Coronary artery (tissue), 2 donors: Measurements from ENCODE around the gene MYH11.

ENCODE experiments used
- DNase-seq: peaks from one replicate; pipeline ENCODE4 v3.0.0-alpha.2; 2017; ENCODE audit warnings: low spot score
- H3K27ac ChIP-seq, 2 donors: fragments of 200-600 bp; sonication (generic); one replicate each; pipeline ENCODE4 v1.5.1; 2016 to 2019
- H3K4me3 ChIP-seq: fragments of 200-600 bp; sonication (generic); 2 replicates; pipeline ENCODE4 v1.5.1; 2016; ENCODE audit warnings: mild to moderate bottlenecking, moderate library complexity
- CTCF ChIP-seq: fragments of 200-600 bp; sonication (generic); IDR thresholded peaks from one replicate; pipeline ENCODE4 v1.5.1; 2019; ENCODE audit warnings: antibody characterized with exemption

MYH11 gene

DNA sequence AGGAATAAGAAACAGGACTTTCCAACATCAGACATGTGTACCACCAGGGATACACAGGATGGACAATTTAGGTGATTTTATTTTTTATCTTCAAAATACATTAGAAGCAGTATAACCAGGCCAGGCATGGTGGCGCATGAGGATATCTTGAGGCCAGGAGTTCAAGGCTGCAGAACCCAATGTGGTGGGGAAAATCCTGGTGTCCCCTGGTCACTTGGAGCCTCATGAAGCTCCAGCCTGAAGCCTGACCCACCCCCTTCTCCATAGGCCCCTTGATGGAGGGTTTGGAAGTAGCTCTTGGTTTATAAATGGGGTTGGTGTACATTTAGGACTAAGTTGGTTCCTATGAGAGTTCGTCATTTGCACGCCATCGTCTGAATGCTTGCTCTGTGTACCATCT, 88.6 kb downstream of the MYH11 start:
- Histone ChIP-seq H3K27ac (peak overlapping the region in 1 of 2 donors; percentile 93), H3K4me3 (no peak overlapping the region)
- no peak for TF ChIP-seq CTCF
- no peak for DNase-seq

DNA sequence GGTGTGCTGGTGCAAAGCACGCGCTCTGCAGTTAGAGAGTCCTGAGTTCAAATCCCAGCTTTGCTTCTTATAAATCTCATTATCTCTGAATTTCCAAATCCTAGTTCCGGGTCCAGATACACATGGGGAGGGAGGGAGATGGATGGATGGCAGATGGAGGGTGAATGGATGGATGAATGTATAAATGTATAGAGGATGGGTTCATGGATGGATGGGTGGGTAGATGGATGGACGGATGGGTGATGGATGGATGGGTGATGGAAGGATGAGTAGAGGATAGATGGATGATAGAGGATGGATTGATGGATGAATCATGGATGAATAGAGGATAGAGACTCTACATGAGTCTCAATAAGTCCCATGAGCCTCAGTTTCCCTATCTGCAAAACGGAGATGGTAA, 89.9 kb downstream of the MYH11 start:
- Histone ChIP-seq H3K4me3 (no peak overlapping the region), H3K27ac (peak overlapping the region; percentile 6 to 69)
- DNase-seq: no peak

GRCh38 chr16:15765880-15766279, 90.9 kb downstream of the MYH11 start:
- DNase-seq: no peak

More for the DNA sequence above, 89.9 kb downstream of the MYH11 start:
- TF ChIP-seq CTCF: no peak

GRCh38 chr16:15765116-15765515, 91.7 kb downstream of the MYH11 start:
- Histone ChIP-seq H3K4me3 (no peak overlapping the region), H3K27ac (peak overlapping the region in 1 of 2 donors; percentile 69)
- no peak for DNase-seq
- no peak for TF ChIP-seq CTCF

More at GRCh38 chr16:15765880-15766279, 90.9 kb downstream of the MYH11 start:
- TF ChIP-seq CTCF: no peak
- Histone ChIP-seq H3K4me3 (no peak overlapping the region), H3K27ac (peak overlapping the region; percentile 6 to 69)

GRCh38 chr16:15764112-15764511, 92.7 kb downstream of the MYH11 start:
- no peak for DNase-seq
- H3K27ac ChIP-seq: peak overlapping the region in 1 of 2 donors; percentile 40
- H3K4me3 ChIP-seq: no peak overlapping the region
- TF ChIP-seq CTCF: no peak

- TF ChIP-seq CTCF: no peak
- peak overlapping the region in 1 of 2 donors; percentile 43 for H3K27ac ChIP-seq
- DNase-seq: no peak
- no peak overlapping the region for H3K4me3 ChIP-seq
These were observed 96.7 kb downstream of the MYH11 start for GRCh38 chr16:15760129-15760528.

DNA sequence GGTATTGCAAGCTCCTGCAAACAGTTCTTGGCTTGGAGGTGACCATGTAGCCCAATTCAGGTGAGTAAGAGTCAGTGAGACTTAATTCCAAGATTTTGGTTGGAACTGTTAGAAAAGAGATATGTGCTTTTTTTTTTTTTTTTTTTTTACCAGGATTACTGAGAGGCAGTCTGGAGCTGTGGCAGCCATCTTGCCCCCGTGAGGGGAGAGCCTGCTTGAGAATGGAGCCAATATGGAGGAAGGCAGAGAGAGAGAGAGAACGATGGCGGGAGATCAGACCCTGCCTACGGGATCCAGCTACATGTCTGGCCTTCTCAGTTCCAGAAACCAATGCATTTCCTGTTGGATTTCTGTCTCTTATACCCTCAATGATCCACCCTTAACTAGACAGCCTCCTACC, 97.8 kb downstream of the MYH11 start:
- DNase-seq: no peak
- no peak for TF ChIP-seq CTCF
- no peak overlapping the region for H3K4me3 ChIP-seq
- peak overlapping the region in 1 of 2 donors; percentile 21 for H3K27ac ChIP-seq
